HG03039 (cell line): ENCODE results near the gene CYTH3.

Experiments
- ATAC-seq: cut with Tn5 transposase; IDR thresholded peaks from one replicate; pipeline ENCODE4 v1.9.1; 2021; ENCODE audit warnings: mild to moderate bottlenecking, moderate library complexity; ENCODE audit not compliant: unreplicated experiment

The CYTH3 gene

DNA sequence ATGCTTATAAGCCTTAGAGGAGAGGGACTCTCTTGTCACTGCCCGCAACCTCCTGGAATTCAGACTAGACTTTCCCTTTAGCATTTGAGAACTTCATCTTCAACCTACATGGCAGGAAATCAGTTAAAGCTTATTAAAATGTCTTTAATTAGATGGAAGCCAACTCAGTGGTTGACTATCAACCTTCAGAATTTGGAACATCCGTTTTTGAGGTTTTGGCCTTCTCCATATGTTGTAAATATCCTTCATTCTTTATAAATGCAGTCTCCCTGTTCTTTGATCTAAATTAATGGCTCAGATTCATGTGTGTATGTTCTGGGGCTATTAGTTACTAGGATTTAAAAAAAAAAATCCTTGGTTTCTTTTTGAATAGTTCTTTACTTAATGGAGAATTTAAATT, 156.2 kb downstream of the CYTH3 start:
- no peak for ATAC-seq
